Measurements from ENCODE around the gene FAM193A.
"Not testable (repeated sequence)": the region's sequence is repeated elsewhere in the genome, so short reads cannot be mapped to it uniquely, and the experiment has no call there.

FAM193A gene

GRCh38 chr4:2754848-2755819 is 218.7 kb downstream of the FAM193A start:
- DNase-seq: peak in 1 of 3 experiments; percentile 18

DNA sequence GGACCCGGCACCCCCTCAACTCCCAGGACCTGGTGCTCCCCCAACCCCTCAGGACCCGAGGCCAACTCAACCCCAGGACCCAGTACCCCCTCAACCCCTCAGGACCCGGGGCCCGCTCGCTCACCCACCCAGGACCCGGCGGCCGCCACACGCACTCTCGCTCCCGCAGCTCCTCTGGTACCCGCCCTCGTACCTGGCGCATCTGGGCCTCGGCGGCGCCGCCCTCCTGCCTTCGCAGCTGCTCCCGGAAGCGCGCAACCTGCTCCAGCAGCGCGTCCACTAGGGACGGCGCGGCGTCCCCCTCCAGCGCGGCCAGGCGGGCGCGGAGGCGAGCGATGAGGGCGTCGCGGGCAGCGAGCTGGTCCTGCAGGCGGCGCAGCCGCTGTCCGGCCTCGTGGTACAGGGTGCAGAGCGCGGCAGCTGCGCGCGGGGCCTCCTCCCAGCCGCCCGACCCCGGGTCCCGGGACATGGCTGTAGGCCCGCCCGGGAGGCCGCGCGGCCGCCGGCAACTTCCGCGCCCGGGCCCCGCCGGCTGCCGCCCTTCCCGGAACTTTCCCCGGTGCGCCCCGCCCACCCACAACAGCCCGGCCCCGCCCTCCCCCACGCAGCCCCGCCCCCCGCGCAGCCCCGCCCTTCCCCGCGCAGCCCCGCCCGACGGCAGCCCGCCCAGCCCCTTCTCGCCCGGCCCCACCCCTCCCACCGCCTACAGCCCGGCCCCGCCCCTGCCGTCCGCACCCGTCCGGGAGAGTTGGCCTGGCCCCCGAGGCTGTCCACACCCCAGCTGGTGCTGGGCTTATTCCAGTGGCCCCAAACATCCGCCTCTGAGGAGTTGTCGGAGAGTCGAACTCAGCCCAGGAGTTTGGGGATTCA is 219.6 kb downstream of the FAM193A start, which contains the start of gene TNIP2:
TNIP2 (minus strand) TSS at position 516 of the 870 bp plus-strand sequence; CDS start at position 469, 47 bp downstream.
- DNase-seq: peak; percentile 82 to 90 (median 85)

- no peak for DNase-seq
Observed at GRCh38 chr4:2756691-2757350, 220.4 kb downstream of the FAM193A start.

DNA sequence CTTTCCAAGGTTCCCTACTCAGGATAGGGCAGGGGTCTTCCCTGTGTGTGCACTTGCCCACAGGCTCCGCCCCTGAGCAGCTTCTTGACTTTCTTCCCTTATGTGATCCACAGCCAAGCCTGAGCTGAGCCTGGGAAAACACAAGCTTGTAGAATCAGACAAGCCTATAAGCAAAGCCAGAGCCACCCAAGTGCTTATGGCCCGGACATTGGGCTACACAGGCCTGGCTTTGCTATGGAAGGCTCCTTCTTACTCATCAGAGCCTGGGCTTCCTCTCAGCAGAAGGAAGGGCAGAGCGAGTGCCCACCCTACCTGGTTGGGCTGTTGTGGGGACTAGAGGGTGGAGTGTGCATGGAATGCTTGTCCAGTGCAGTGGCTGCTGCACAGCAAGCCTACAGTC is 221.0 kb downstream of the FAM193A start:
- DNase-seq: peak in 1 of 3 experiments; percentile 5

- peak in 1 of 3 experiments; percentile 5 for DNase-seq
Observed at GRCh38 chr4:2761035-2761923, 224.8 kb downstream of the FAM193A start.

- no peak for DNase-seq
Observed at GRCh38 chr4:2762048-2762447, 225.6 kb downstream of the FAM193A start.

DNA sequence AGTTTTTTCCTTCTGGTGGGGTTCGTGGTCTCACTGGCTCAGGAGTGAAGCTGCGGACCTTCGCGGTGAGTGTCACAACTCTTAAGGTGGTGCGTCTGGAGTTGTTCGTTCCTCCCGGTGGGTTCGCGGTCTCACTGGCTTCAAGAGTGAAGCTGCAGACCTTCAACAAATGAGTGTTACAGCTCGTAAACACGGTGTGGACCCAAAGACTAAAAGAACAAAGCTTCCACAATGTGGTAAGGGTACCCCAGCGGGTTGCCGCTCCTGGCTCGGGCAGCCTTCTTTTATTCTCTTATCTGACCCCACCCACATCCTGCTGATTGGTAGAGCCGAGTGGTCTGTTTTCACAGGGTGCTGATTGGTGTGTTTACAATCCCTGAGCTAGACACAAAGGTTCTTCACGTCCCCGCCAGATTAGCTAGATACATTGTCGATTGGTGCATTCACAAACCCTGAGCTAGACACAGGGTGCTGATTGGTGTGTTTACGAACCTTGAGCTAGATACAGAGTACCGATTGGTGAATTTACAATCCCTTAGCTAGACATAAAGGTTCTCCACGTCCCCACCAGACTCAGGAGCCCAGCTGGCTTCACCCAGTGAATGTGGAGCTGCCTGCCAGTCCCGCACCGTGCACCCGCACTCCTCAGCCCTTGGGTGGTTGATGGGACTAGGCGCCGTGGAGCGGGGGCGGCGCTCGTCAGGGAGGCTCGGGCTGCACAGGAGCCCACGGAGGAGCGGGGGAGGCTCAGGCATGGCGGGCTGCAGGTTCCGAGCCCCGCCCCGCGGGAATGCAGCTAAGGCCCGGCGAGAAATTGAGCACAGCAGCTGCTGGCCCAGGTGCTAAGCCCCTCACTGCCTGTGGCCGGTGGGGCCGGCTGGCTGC is 226.3 kb downstream of the FAM193A start:
- not testable (repeated sequence) for DNase-seq

GRCh38 chr4:2763511-2763967 is 227.1 kb downstream of the FAM193A start:
- DNase-seq: no peak

- DNase-seq: no peak
Observed at GRCh38 chr4:2765832-2766526, 229.5 kb downstream of the FAM193A start.

- no peak for DNase-seq
Observed at GRCh38 chr4:2767046-2767704, 230.7 kb downstream of the FAM193A start.

DNA sequence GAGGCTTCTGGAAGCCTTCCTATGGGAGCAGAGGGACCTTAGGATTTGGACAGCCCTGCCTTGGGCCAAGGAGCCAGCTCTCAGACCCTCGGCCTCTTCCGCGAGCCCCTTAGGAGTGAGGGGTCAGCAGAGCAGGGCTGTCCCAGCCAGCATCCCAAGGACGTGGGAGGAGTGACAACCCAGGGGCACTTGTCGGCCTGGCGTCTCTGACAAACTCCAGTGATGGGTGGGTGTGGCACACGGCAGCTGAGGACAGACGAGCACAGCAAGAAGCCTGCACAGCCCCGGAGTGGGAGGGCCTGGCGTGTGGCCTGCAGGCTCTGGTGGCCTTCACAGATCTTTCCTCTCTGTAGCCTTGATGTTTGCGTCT is 231.2 kb downstream of the FAM193A start:
- DNase-seq: no peak

GRCh38 chr4:2768124-2768523 is 231.7 kb downstream of the FAM193A start:
- DNase-seq: no peak

DNA sequence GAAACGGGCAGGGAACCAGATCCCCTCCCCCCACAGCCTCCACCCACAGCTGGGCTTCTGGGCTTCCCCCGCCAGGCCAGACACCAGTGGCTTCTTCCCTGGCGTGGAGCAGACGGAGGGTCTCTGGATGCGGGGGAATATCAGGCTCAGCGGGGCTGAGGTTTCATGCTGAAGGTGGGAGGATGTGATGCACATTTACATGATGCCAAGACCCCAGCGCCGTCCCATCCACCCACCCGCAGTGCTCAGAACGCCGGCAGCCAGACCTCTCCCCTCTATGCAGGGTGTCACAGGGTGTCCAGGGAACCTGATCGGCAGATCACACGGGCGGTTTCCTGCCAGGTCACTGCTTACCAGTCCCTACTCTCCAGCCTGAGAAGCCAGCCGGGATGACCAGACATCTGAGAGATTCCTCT is 232.5 kb downstream of the FAM193A start:
- DNase-seq: no peak

- no peak for DNase-seq
Observed at GRCh38 chr4:2771264-2771663, 234.8 kb downstream of the FAM193A start.

- not testable (repeated sequence) for DNase-seq
Observed at GRCh38 chr4:2780643-2781042, 244.2 kb downstream of the FAM193A start.

GRCh38 chr4:2781911-2782310 is 245.5 kb downstream of the FAM193A start:
- no peak for DNase-seq

All from NCI-H1417 (cell line).